K562 (cell line): ENCODE data around the gene ZNF319. TPM values are rescaled to one million over a fixed set of nuclear protein-coding genes. Genes with fewer than 3 reads are reported as not detected.
A peak's percentile ranks its signal among the peaks of the same experiment; 100 is the strongest.

Experiments used
- ARID1B ChIP-seq: fragments of 450-650 bp; IDR thresholded peaks from 2 replicates; pipeline ENCODE4 v1.6.1; 2016; ENCODE audit warnings: antibody characterized with exemption, mild to moderate bottlenecking, inconsistent platforms
- DLX4 ChIP-seq: fragments of 250-450 bp; sonication (Bioruptor Pico); IDR thresholded peaks from 2 replicates; pipeline ENCODE4 v1.6.1; 2021; ENCODE audit warnings: mild to moderate bottlenecking
- ELK3 ChIP-seq: fragments of 450-650 bp; formaldehyde crosslinking; IDR thresholded peaks from 2 replicates; pipeline ENCODE4 v1.4.0; 2020; ENCODE audit warnings: mild to moderate bottlenecking
- FOXA1 ChIP-seq: fragments of 450-650 bp; IDR thresholded peaks from 2 replicates; pipeline ENCODE4 v1.6.1; 2016; ENCODE audit warnings: mild to moderate bottlenecking, borderline replicate concordance
- HDGF ChIP-seq: fragments of 450-650 bp; IDR thresholded peaks from 2 replicates; pipeline ENCODE4 v1.6.1; 2016
- HNRNPK ChIP-seq: fragments of 200-400 bp; formaldehyde crosslinking; IDR thresholded peaks from one replicate; pipeline ENCODE4 v1.6.1; 2018; ENCODE audit warnings: mild to moderate bottlenecking, low read depth, low read length; ENCODE audit not compliant: poor library complexity, severe bottlenecking
- RCOR1 ChIP-seq, 2 experiments: IDR thresholded peaks; 2 replicates each; pipeline ENCODE4 v1.6.1; 2012; ENCODE audit warnings: low read depth in 2 of 2, low read length in 2 of 2, borderline replicate concordance in 1 of 2, improper control_type of control experiment in 1 of 2
- SMARCE1 ChIP-seq: fragments of 450-650 bp; IDR thresholded peaks from 2 replicates; pipeline ENCODE4 v1.7.1; 2016; ENCODE audit warnings: mild to moderate bottlenecking
- polyA plus RNA-seq, 8 experiments: library from polyadenylated mRNA; depleted of rRNA in 4 of 8; stranded (reverse) in 5 of 8; unstranded in 3 of 8; fragments of >200 nt; fragmentation: Nextera tagmentation in 2 of 8; fragmentation: Illumina TruSeq in 1 of 8; extraction: Ambion mirVana in 2 of 8; extraction: Trizol in 1 of 8; gene quantifications; 2 replicates each; pipeline versions ENCODE4 v1.2.1 to v1.2.3, GENCODE V29; 2011 to 2014; ENCODE audit warnings: inconsistent platforms in 1 of 8, missing spikeins in 1 of 8
- total RNA-seq, 7 experiments: library from RNA; depleted of rRNA in 6 of 7; stranded (reverse); fragments of >200 nt in 6 of 7; fragmentation: Illumina TruSeq in 2 of 7; extraction: Trizol in 2 of 7; gene quantifications; 2 replicates each; pipeline versions ENCODE4 v1.2.1 to v1.2.3, GENCODE V29; 2011 to 2021; ENCODE audit warnings: low replicate concordance in 1 of 7
- TF ChIP-seq, protein P1 (sequence below): fragments of 150-350 bp; conservative IDR thresholded peaks from 2 replicates; pipeline ENCODE4 v1.6.1; 2014; ENCODE audit warnings: low read length
- TF ChIP-seq, protein P2 (sequence below): fragments of 250-450 bp; sonication (Bioruptor Pico); IDR thresholded peaks from 2 replicates; pipeline ENCODE4 v1.8.0; 2022; ENCODE audit warnings: inconsistent platforms, mild to moderate bottlenecking, moderate library complexity, borderline replicate concordance

Gene ZNF319
- total and polyA plus RNA-seq, 9 of the 15 experiments (the other 6 are each of a cell fraction or from before 2014, with no cell fraction given): 0.20 to 5.7 (median 1.4) TPM

- no peak for TF ChIP-seq FOXA1
- TF ChIP-seq ARID1B: peak; percentile 24; the same call in 1 of the 2 replicates
- no peak for TF ChIP-seq ELK3 (CRISPR knock-in tag)
- no peak for TF ChIP-seq HDGF
- no peak for TF ChIP-seq DLX4 (CRISPR knock-in tag)
- TF ChIP-seq, protein P1, sequence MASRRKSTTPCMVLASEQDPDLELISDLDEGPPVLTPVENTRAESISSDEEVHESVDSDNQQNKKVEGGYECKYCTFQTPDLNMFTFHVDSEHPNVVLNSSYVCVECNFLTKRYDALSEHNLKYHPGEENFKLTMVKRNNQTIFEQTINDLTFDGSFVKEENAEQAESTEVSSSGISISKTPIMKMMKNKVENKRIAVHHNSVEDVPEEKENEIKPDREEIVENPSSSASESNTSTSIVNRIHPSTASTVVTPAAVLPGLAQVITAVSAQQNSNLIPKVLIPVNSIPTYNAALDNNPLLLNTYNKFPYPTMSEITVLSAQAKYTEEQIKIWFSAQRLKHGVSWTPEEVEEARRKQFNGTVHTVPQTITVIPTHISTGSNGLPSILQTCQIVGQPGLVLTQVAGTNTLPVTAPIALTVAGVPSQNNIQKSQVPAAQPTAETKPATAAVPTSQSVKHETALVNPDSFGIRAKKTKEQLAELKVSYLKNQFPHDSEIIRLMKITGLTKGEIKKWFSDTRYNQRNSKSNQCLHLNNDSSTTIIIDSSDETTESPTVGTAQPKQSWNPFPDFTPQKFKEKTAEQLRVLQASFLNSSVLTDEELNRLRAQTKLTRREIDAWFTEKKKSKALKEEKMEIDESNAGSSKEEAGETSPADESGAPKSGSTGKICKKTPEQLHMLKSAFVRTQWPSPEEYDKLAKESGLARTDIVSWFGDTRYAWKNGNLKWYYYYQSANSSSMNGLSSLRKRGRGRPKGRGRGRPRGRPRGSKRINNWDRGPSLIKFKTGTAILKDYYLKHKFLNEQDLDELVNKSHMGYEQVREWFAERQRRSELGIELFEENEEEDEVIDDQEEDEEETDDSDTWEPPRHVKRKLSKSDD: no peak
- no peak for TF ChIP-seq HNRNPK
- no peak for TF ChIP-seq SMARCE1
- 0 out of 4 replicates have a peak, but pooled peaks of 1 of the 2 experiments have one; percentile 32 for TF ChIP-seq RCOR1 (IDR thresholded peaks at IDR 0.05; ENCODE audit: borderline replicate concordance in 1 of 2, low read depth in 2 of 2, low read length in 2 of 2)
- TF ChIP-seq, protein P2, sequence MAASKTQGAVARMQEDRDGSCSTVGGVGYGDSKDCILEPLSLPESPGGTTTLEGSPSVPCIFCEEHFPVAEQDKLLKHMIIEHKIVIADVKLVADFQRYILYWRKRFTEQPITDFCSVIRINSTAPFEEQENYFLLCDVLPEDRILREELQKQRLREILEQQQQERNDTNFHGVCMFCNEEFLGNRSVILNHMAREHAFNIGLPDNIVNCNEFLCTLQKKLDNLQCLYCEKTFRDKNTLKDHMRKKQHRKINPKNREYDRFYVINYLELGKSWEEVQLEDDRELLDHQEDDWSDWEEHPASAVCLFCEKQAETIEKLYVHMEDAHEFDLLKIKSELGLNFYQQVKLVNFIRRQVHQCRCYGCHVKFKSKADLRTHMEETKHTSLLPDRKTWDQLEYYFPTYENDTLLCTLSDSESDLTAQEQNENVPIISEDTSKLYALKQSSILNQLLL (CRISPR knock-in tag): no peak
These were observed 24.2 kb upstream of the ZNF319 start (continued) for GRCh38 chr16:58024486-58025350.
